NCI-H2196 treated with DMSO at 0.1 percent for 48 hours (cell line): Measurements from ENCODE around the gene PCDH19.
"Not testable (repeated sequence)": the region's sequence is repeated elsewhere in the genome, so short reads cannot be mapped to it uniquely, and the experiment has no call there.

ENCODE experiments used
- DNase-seq: peaks from one replicate; lab custom pipeline; 2025; ENCODE audit not compliant: unreplicated experiment; lab: John Stamatoyannopoulos, UW

The PCDH19 gene

DNA sequence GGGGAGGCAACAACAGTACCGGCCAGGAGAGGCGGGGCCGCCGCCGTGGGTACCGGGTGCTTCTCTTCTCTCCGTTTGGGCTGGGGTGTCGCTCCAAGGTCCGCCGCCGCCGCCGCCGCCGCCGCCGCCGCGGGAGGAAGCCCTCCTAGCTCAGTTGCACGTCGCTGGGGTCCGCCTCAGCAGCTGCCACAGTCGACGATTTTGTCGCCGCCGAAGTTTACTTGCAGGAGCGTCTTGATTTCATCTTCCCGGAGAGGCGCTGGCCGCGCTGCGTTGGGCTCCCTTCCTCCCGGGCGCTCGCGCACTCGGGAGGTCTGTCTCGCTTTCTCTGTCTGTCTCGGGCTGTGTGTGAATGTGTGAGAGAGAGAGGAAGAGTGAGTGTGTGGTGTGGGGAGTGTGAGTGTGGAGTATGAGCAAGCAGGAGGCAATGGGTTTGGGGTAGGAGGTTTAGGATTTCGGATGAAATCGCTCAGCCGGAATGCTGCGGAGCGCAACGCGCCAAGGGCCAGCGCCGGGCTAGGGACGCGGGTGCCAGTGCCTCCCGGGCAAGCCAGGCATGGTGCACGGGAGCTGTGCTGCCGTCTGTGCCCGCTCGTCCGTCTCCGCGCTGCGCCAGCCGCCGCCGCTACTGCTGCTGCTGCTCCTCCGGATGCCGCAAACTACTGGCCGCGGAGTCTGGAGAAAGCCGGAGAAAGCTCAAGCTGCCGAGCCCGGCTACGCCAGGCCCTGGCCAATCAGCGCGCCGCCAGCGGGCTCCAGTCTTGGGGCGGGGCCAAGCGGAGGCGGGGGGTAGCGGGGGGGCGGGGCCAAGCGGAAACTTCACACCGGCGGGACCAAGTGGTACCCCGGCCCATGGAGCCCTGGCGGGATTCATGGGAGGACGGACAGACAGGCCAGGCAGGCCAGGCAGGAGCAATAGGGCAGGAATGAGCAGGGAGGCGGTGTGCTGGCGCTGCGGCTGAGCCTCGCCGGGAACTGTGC is at the start of gene PCDH19:
Gene PCDH19 (minus strand): TSS at position 664 of the 981 bp plus-strand sequence. CDS start 1,676 bp downstream, outside the sequence.
- no peak for DNase-seq

DNA sequence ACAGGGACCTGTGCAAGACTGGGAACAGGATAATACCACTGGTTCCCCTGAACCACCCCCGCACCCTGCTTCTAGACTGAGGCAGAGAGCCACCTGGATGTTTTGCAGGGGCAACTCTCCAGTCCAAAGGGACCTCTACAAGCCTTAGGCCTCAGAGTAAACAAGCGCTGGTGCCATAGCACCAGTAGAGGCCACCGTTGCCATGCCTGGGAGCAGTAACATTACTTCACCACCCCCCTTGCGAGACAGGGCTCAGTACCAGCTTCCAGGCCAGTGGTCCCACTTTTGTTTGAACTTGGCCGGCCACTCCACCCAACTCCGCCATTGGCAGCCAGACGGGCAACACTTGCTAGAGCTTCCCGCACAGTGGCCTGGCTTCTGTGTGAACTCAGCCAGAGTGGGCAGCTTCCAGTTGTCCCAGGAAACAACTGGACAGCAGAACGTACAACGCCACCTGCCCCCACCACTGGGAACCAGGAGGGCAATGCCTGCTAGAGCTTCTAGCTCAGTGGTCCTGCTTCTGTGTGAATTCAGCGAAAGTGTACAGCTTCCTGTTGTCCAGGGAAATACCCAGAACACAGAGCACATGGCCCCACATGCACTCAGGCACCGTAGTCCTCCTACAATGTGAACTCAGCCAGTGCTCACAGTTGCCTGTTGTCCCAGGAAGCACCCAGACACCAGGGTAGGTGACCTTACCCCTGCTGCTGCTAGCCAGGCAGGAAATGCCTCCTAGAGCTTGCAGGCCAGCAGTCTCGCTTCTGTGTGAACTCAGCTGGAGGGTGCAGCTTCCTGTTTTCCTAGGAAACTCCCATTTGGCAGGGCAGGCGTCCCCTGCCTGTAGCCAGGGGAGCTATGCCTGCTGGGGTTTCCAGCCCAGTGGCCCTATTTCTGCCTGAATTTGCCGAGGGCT is 39.9 kb upstream of the PCDH19 start:
- no peak for DNase-seq

- no peak for DNase-seq
Measured at GRCh38 chrX:100447655-100448397, 37.8 kb upstream of the PCDH19 start.

- no peak for DNase-seq
Measured at GRCh38 chrX:100445593-100445992, 35.5 kb upstream of the PCDH19 start.

- DNase-seq, result not testable (repeated sequence)
Measured at GRCh38 chrX:100441321-100441720, 31.2 kb upstream of the PCDH19 start.

DNA sequence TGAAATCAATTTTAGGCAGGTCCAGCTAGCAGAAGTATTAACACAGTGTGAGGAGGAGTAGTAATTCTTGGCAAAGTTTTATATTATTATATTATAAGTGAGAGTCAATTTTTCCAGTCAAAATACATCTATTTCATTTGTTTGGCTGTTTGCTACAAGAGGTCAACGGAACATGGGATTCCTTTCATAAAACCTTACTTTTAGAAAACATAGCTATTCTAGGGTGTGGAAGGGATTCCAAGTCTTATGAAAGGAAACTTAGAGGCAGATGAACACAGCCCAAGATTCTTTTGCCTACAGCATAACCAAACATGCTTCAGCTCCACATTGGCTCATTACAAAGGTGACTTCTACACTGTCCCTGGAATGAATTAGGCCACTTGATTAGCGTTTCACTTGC is 29.9 kb upstream of the PCDH19 start:
- no peak for DNase-seq

GRCh38 chrX:100435726-100436125 is 25.7 kb upstream of the PCDH19 start:
- DNase-seq, result no peak

DNA sequence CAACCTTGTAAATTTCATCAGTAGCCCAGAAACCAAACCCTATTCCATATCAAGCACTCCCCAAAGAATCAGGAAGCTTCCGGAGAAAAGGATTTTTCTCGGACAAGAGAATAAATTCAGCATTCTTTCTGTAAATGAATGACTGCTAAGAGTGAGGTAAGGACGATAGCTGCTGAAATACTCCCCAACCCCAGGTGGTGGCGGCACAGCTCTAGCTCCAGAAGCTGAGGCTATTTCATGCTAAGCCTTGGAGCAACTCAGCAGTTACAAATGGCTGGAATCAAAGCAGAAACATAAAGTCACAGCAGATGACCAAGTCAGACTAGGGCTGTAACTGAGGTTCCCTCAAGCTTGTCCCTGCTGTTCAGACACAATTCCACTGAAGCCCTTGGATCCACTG is 13.9 kb upstream of the PCDH19 start:
- no peak for DNase-seq

- no peak for DNase-seq
Measured at GRCh38 chrX:100418556-100418955, 8.5 kb upstream of the PCDH19 start.

- no peak for DNase-seq
Measured at GRCh38 chrX:100417681-100418080, 7.6 kb upstream of the PCDH19 start.

GRCh38 chrX:100413229-100413628 is 3.2 kb upstream of the PCDH19 start:
- peak; percentile 11 for DNase-seq

DNA sequence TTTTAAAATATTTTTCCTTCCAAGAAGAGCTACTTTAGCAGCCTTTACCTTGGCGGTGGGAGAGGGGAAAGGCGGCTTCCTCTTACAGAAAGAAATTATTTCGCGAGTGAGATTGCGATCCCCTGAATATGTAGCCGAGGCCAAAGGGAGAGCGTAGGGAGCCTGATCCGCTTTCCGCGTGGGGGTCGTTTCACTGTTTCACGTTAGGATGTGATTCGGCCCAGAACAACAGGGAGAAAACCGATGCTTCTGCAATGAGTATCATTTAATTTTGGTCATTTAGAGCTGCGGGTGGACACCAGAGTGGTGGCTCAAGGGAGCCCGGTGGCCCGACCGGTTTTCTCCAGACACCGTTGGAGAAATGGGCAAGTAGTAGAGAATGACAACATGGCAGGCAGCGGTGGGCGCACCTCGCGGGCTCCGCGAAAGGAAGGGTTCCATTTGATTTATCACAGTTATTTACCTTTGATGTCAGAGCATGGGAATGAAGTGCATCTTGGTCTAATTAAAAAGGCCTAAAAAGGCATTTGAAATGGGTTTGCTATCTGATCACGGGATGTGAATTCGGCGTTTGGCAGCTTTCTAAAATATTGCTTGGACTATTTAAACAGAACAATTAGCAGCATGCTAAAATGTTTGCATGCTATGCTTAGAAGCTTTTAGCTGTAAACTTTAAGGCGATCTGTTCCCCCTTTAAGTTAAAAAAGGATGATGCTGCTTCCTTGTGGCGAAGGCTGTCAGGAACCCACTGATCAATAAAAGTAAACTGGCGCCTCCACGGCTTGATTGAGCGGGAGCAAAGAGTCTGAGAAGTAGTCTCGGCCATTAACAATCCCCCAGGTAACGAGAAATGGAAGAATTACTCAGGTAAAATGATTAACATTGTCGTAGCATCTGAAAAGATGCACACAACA is 2.0 kb upstream of the PCDH19 start:
- DNase-seq, result no peak

DNA sequence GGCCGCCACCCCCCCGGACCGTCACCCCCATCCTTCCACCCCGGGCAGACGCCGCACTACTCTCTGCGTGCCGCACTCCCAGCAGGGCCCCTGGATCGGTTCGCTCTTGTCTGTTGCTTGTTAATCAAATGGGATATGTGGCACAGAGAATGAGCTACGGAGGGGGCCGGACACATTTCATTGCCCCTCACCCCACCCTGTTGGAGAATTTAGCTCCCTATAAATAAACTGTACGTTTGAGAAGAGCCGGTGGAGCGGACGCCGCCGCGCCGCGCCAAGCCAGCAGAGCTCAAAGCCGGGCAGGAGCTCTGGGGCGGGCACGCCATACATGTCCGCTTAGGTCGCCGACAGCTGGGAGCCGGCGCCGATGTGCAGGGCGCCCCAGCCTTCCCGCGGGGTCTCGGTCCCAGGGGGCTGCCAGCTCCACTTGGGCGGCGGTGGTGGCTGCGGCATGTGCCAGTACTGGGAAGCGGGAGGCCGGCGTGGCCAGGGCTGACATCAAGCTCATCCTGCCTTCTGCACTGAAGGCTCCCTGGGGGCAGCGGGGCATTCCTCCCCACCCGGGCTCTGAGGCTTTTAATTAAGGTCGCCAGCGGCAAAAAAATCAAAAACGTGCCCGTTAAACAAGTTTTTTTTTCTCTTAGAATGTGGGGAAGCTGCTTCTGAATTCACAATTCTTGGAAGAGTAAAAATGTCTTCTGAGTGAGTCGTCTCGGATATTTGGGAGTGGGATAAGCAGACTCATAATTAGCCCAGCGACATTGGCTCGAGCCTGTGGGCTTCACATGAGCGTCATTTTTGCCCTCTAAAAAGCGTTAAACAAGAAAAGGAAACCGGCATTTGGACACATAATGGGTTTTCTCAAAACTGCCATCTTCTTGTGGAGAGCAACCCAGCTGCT is 1.1 kb upstream of the PCDH19 start:
- DNase-seq, result no peak

- no peak for DNase-seq
Measured at GRCh38 chrX:100408713-100409609, 1.1 kb downstream of the PCDH19 start.

DNA sequence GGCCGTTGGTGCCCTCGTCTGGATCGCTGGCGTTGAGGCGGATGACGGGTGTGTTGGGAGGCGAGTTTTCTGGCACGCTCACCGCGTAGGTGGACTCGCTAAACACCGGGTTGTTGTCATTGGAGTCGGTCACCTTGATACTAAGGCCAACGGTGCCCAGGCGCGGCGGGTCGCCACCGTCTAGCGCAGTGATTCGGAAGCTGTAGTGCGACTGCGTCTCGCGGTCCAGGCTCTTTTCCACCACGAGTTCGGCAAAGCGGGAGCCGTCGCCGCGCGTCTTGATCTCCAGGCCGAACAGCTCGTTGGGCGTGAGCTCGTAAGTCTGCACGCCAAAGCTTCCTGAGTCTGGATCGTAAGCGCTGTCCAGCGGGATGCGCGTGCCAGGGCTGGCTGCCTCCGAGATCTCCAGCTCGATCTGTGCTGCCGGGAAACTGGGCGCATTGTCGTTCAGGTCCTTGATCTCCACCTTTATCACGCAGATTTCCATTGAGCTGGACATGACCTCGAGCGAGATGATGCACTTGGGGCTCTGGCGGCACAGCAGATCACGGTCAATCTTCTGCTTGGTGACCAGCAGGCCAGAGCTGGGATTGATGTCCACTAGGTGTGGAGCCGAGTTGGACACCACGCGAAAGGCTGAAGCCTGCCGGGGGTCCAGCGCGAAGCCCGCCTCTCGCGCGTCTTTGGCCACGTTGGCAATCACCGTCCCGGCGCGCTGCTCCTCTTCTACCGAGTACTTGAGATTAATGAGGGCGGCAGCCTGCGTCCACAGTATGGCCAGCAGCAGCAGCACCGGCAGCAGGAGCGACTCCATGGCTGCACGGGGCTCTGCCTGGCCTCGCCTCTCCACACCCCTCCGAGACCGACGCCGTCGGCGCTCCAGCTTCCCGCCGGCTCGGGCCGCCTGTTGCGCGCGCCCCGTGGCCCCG is 2.0 kb downstream of the PCDH19 start:
- DNase-seq, result no peak

GRCh38 chrX:100407147-100407783 is 2.8 kb downstream of the PCDH19 start:
- no peak for DNase-seq
